HG03558 (cell line): ENCODE data around the gene GADD45B.

Experiments
- ATAC-seq: cut with Tn5 transposase; IDR thresholded peaks from one replicate; pipeline ENCODE4 v1.9.1; 2021; ENCODE audit warnings: moderate number of reproducible peaks; ENCODE audit not compliant: unreplicated experiment; ENCODE audit errors: extremely low read depth

Gene GADD45B

GRCh38 chr19:2475702-2476450 lies at the start of gene GADD45B:
GADD45B (plus strand) TSS chr19:2476127; CDS start chr19:2476359, 232 bp downstream.
- ATAC-seq: peak; percentile 29

GRCh38 chr19:2426611-2427428 lies 49.1 kb upstream of the GADD45B start:
- ATAC-seq: no peak

GRCh38 chr19:2427429-2428320 lies 48.3 kb upstream of the GADD45B start, which contains the start of gene TIMM13:
TIMM13 (minus strand) TSS chr19:2427586; CDS start chr19:2427533, 53 bp downstream.
- peak; percentile 61 for ATAC-seq

GRCh38 chr19:2428321-2428690 lies 47.6 kb upstream of the GADD45B start:
- ATAC-seq: no peak

- no peak for ATAC-seq
Measured at GRCh38 chr19:2428756-2429711, 46.9 kb upstream of the GADD45B start.

- no peak for ATAC-seq
Measured at GRCh38 chr19:2429917-2430535, 45.9 kb upstream of the GADD45B start.

GRCh38 chr19:2431318-2432055 lies 44.4 kb upstream of the GADD45B start:
- ATAC-seq: no peak

- ATAC-seq: no peak
Measured at GRCh38 chr19:2432131-2432848, 43.6 kb upstream of the GADD45B start.

GRCh38 chr19:2433854-2434253 lies 42.1 kb upstream of the GADD45B start:
- no peak for ATAC-seq

- no peak for ATAC-seq
Measured at GRCh38 chr19:2434267-2434666, 41.7 kb upstream of the GADD45B start.

GRCh38 chr19:2434721-2435265 lies 41.1 kb upstream of the GADD45B start:
- ATAC-seq: no peak

- no peak for ATAC-seq
Measured at GRCh38 chr19:2436384-2436783, 39.5 kb upstream of the GADD45B start.

- no peak for ATAC-seq
Measured at GRCh38 chr19:2436926-2437325, 39.0 kb upstream of the GADD45B start.

- no peak for ATAC-seq
Measured at GRCh38 chr19:2438178-2438577, 37.7 kb upstream of the GADD45B start.

- ATAC-seq: no peak
Measured at GRCh38 chr19:2440515-2440914, 35.4 kb upstream of the GADD45B start.

GRCh38 chr19:2441096-2441752 lies 34.7 kb upstream of the GADD45B start:
- ATAC-seq: no peak
